ENCODE data around the gene COX6A2.

The COX6A2 gene

DNA sequence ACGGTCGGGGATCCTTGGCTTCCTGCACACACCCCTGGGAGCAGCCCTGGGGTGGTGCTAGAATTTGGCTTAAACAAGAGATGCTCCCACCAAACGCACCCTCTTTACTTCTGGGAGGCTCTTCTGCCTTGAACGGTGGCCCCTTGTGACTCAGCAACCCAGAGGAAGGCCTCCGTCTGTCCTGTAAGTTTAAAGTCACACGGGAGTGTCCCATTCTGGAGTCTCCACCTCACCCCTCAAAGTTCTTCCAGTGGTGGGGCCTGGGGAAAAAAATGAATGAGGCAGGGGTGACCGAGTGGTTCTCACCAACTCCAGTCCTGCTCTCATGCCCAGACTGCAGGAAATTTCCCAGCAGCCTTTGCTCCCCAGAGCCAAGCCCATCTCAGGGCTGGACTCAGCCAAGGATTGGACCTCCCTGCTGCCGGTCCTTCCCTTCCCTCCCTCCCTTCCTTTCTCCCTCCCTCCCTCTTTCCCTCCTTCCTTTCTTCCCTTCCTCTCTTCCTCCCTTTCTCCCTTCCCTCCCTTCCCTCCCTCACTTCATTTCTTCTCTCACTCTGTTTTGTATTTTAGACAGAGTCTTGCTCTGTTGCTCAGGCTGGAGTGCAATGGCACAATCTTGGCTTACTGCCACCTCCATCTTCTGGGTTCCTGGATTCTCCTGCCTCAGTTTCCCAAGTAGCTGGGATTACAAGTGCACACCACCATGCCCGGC, 23.7 kb downstream of the COX6A2 start:
- DNase-seq (ENCODE audit: low read depth in 1 of 2, low spot score in 1 of 2) = peak; percentile 89 to 95
- in situ Hi-C loops (cut with HindIII; ENCODE audit: low pct_unique_long_range_greater_than_20kb, low sequenced_read_pairs) = no loop called here
- no peak for TF ChIP-seq JUND (IDR thresholded peaks at IDR 0.05; ENCODE audit: low read depth)

DNA sequence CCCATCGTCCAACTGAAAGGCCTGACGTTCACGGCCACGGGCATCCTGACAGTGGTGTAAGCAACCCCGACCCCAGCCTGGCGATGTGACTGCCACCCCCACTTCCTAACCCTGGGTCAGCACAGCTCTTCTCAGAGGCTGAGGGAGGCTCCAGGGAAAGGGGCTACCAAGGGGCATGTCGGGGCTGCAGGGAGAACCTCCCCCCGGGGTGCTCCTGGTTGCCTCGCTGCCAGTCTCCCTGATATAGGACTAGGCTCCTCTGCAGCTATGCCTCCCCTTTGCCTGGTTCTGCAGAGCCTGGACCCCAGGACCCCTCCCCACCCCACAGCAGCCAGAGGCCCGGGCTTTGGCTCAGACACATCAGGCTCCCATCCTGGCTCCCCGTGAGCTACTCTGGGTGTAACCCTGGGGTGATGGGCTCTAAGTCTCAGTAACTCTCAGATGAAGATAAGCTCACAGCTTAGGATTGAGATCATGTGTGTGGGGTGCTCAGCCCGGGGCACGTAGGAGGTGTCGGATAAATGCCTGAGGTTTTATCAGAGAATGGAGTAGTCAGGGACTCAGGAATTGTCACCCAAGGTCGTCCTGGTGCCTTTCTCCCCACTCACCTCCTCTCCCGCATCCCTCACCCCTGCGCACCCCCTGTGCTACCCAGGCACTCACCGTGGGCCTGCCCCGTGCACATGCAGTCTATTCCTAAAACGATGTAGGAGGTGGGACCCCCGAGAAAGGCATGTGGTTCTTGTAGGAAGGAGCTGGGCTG, 24.4 kb downstream of the COX6A2 start:
- no peak for TF ChIP-seq JUND (IDR thresholded peaks at IDR 0.05; ENCODE audit: low read depth)
- in situ Hi-C loops (cut with HindIII; ENCODE audit: low pct_unique_long_range_greater_than_20kb, low sequenced_read_pairs) = no loop called here
- DNase-seq (ENCODE audit: low read depth in 1 of 2, low spot score in 1 of 2) = no peak

DNA sequence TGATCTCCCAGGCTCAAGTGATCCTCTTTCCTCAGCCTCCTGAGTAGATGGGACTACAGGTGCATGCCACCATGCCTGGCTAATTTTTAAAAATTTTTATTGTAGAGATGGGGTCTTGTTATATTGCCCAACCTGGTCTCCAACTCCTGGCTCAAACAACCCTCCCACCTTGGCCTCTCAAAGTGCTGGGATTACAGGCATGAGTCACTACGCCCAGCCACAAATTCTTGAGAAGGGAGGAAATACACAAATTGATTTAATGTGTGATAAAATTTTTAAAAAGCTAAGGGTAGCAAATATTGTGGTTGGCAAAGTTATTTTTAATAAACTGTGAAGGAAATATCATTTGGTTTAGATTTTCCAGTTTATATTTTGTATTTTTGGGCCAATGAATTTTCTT, 25.5 kb downstream of the COX6A2 start:
- no peak for TF ChIP-seq JUND (IDR thresholded peaks at IDR 0.05; ENCODE audit: low read depth)
- in situ Hi-C loops (cut with HindIII; ENCODE audit: low pct_unique_long_range_greater_than_20kb, low sequenced_read_pairs) = no loop called here
- DNase-seq (ENCODE audit: low read depth in 1 of 2, low spot score in 1 of 2) = no peak

DNA sequence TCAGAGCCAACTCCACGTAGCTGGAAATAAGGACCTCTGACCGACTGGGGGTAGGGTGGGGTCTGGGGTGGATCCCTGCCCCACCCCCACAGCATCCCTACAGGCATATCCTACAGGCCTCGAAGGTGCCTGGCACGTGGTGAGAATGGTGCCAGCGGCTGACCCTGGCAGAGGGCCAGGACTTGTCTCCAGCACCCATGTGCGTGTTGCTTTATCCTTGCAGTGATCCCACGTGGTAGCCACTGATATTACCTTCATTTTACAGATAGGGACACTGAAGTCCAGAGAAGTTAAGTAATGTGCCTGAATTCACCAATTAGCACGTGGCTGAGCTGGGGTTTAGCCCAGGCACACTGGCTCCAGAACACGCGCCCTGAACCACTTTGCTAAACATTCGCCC, 26.7 kb downstream of the COX6A2 start:
- in situ Hi-C loops (cut with HindIII; ENCODE audit: low pct_unique_long_range_greater_than_20kb, low sequenced_read_pairs) = no loop called here
- no peak for DNase-seq (ENCODE audit: low read depth in 1 of 2, low spot score in 1 of 2)
- no peak for TF ChIP-seq JUND (IDR thresholded peaks at IDR 0.05; ENCODE audit: low read depth)

DNA sequence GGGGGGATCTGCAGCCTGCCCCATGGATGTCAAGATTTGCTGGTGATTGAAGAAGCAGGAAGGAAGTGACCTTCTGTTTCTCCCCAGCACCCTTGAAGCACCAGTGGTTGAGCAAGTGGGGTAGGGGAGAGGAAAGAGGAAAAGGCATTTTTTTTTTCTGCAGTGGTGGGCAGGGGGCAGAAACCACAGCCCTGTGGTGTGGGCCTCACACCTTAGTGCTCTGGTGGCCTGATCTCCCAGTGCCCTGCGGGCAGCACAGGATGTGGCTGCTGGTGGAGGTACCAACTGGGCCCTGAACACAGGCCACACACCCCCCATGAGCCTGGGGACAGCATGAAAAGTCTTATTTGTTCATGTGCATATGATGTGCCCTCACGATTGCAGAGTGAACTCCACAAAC, 28.0 kb downstream of the COX6A2 start:
- in situ Hi-C loops (cut with HindIII; ENCODE audit: low pct_unique_long_range_greater_than_20kb, low sequenced_read_pairs) = no loop called here
- no peak for DNase-seq (ENCODE audit: low read depth in 1 of 2, low spot score in 1 of 2)
- TF ChIP-seq JUND (IDR thresholded peaks at IDR 0.05; ENCODE audit: low read depth) = no peak

DNA sequence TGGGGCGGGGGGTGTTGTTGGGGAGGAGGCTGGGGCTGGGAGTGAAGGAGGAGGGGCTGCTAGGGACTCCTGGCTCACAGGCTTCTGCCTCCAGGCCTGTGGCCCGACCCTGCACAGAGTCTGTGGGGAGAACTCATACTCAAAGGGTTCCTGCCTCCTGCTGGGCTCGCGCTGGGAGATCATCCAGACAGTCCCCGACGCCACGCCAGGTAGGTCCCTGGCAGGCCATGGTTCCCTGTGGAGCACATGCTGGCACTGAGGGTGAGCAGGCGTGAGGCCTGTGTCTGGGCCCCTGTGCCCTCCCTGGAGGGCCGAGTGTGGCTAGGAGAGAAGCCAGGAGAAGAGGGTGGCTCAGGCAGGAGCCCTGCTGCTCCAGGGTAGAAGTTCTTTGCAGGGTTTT, 30.5 kb downstream of the COX6A2 start:
- in situ Hi-C loops (cut with HindIII; ENCODE audit: low pct_unique_long_range_greater_than_20kb, low sequenced_read_pairs) = no loop called here
- TF ChIP-seq JUND (IDR thresholded peaks at IDR 0.05; ENCODE audit: low read depth) = no peak
- no peak for DNase-seq (ENCODE audit: low read depth in 1 of 2, low spot score in 1 of 2)

DNA sequence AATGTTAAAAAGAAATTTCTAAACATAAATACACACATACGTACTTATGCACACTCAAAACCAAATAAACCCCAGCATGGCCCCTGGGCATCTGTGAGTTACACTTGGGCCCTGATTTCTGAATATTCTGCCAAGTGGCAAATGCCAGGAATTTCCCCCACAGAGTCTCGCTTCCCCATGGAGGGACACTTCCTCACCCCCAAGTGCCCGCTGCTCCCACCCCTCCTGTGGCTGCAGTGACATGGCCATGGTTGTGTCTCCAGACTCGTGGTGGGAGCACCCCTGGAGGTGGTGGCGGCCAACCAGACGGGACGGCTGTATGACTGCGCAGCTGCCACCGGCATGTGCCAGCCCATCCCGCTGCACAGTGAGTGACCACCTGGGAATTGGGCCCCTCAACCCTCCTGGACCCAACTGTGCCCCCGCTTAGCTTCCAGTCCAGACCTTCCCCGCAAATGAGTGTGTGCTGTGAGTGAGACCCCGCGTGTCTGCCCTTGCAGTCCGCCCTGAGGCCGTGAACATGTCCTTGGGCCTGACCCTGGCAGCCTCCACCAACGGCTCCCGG, 31.0 kb downstream of the COX6A2 start:
- DNase-seq (ENCODE audit: low read depth in 1 of 2, low spot score in 1 of 2) = no peak
- no peak for TF ChIP-seq JUND (IDR thresholded peaks at IDR 0.05; ENCODE audit: low read depth)
- in situ Hi-C loops (cut with HindIII; ENCODE audit: low pct_unique_long_range_greater_than_20kb, low sequenced_read_pairs) = no loop called here

DNA sequence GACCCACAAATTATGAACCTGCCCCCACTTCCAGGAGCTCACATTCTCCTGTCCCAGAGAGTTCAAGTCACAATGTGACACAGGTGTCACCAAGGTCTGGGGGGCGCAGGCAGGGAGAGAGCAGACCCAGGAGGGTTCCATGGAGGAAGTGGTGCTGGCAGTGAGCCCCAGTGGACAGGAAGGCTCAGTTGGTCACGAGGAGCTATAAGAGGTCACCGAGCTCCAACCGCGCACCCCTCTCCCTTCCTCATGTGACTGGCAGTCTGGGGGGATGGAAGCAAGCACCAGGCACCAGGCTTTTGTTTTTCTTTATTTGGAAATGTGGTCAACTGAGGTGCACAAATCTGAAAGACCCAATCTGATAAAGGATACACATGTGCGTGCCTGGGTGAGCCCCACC, 32.5 kb downstream of the COX6A2 start:
- no peak for DNase-seq (ENCODE audit: low read depth in 1 of 2, low spot score in 1 of 2)
- in situ Hi-C loops (cut with HindIII; ENCODE audit: low pct_unique_long_range_greater_than_20kb, low sequenced_read_pairs) = no loop called here

DNA sequence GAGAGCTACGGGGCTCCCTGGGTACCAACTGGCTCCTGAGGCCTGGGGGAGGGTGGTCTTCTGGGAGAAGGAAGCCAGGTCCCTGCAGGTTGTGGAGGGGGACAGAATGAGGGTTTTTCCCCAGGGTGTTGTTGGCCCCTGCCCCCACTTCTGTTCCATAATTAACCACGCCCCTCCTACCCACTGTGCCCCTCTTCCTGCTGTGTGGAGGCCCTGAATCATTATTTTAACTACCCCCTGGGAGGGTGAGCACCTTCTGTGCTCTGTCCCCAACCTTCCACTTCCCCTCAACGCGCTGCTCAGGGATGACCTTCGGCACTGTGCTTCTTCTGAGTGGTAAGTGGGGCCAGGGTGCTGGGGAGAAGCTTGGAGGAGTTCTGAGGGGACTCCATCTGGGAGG, 35.1 kb downstream of the COX6A2 start, which contains the start of gene ITGAD:
TSS of gene ITGAD (plus strand) at position 280 of the 400 bp plus-strand sequence. CDS start at position 306, 26 bp downstream.
- no peak for TF ChIP-seq JUND (IDR thresholded peaks at IDR 0.05; ENCODE audit: low read depth)
- in situ Hi-C loops (cut with HindIII; ENCODE audit: low pct_unique_long_range_greater_than_20kb, low sequenced_read_pairs) = no loop called here
- no peak for DNase-seq (ENCODE audit: low read depth in 1 of 2, low spot score in 1 of 2)

More for the DNA sequence above, 32.5 kb downstream of the COX6A2 start:
- TF ChIP-seq JUND (IDR thresholded peaks at IDR 0.05; ENCODE audit: low read depth) = no peak

DNA sequence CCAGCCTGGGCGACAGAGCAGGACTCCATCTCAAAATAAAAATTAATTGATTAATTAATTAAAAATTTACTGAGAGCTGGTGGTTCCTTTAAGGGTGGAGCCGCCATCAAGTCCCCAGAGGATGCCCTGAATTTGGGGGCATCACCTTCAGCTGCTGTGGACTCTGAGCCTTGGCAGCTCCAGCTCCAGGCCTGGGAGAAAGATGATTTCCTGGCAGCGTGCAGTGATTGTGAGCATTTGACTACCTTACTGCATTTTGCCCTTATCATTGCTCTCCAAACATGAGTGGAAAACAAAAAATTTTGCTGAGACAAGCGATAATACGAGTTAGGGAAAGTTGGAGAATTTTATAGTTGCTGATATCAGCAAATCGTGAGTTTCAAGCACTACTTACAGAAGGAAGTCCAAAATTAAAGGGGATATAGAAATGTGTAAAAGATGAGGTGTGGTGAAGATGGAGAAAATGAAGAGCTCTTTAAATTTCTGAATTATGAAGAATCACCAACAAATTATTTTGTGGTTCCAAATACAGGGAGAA, 37.6 kb downstream of the COX6A2 start:
- in situ Hi-C loops (cut with HindIII; ENCODE audit: low pct_unique_long_range_greater_than_20kb, low sequenced_read_pairs) = no loop called here
- DNase-seq (ENCODE audit: low read depth in 1 of 2, low spot score in 1 of 2) = no peak
- no peak for TF ChIP-seq JUND (IDR thresholded peaks at IDR 0.05; ENCODE audit: low read depth)

DNA sequence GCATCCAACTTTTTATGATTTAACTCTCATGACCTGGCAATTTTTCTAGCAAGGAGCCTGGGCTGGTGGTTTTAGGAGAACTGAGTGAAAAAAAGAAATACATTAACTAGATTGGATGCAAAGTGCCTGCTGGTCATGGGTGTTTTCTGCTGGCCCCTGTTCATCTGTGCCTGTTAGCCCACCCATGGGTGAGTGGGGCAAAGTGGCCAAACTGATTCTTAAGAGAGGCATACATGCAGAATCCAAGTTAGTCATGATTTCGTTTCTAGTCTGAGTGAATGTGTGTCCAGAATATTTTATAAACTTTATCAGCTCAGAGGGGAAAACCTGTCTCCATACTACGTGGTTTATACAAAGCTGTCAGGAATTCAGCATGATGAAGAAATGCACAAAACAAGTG, 39.6 kb downstream of the COX6A2 start:
- in situ Hi-C loops (cut with HindIII; ENCODE audit: low pct_unique_long_range_greater_than_20kb, low sequenced_read_pairs) = no loop called here
- no peak for TF ChIP-seq JUND (IDR thresholded peaks at IDR 0.05; ENCODE audit: low read depth)
- DNase-seq (ENCODE audit: low read depth in 1 of 2, low spot score in 1 of 2) = no peak

DNA sequence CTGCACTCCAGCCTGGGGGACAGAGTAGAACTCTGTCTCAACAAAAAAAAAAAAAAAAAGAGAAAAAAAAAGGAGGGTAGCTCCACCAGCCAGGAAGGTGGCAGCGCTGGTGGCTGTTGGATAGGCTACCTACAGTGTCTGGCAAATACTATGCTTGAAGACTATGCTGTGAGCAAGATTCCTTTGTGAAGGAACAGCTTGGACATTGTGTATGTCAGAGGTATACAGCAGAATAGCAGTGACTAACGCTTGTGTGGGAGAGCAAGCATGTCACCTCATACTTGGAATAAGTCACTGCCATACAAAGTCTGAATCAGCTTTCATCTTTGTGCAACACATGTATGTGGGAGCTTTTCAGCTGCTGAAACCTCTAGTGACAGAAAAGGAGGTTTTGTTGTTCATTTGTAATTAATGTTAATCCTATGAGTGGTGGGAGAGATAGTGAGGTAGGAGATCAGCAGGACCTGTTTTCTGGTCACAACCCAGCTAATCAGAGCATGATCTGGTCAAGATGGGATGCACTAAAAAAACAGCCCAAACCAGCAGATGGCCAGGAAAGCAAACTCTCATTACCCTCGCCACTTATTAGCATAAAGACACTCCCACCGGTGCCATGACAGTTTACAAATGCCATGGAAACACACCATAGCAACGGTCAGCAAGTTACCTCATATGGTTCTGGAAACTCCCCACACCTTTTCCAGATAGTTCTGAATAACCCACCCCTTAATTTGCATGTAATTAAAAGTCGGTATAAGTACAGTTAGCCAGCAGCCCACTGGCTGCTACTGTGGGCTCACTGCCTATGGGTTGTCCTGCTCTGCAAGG, 41.8 kb downstream of the COX6A2 start:
- no peak for TF ChIP-seq JUND (IDR thresholded peaks at IDR 0.05; ENCODE audit: low read depth)
- in situ Hi-C loops (cut with HindIII; ENCODE audit: low pct_unique_long_range_greater_than_20kb, low sequenced_read_pairs) = no loop called here
- peak in 1 of 2 experiments; percentile 80 for DNase-seq (ENCODE audit: low read depth in 1 of 2, low spot score in 1 of 2)

Measured in T47D (cell line).